Left kidney (tissue), 2 donors: ENCODE results near the gene DMXL1. TPM values are rescaled to one million over a fixed set of nuclear protein-coding genes. Genes with fewer than 3 reads are reported as not detected.
"Not testable (repeated sequence)": the region's sequence is repeated elsewhere in the genome, so short reads cannot be mapped to it uniquely, and the experiment has no call there.

Experiments used
- DNase-seq: peaks from one replicate; pipeline ENCODE4 v3.0.0-alpha.2; 2013
- polyA plus RNA-seq: library from polyadenylated mRNA; unstranded; fragments of 120-200 nt; gene quantifications from one replicate; pipeline ENCODE4 v1.2.1, GENCODE V29; 2013; ENCODE audit not compliant: insufficient read length

DMXL1 gene
- polyA plus RNA-seq, 1 donor, result 66.1 TPM

GRCh38 chr5:119212026-119212425 is 141.1 kb downstream of the DMXL1 start:
- DNase-seq, result no peak

GRCh38 chr5:119212676-119213075 is 141.8 kb downstream of the DMXL1 start:
- DNase-seq, result no peak

DNA sequence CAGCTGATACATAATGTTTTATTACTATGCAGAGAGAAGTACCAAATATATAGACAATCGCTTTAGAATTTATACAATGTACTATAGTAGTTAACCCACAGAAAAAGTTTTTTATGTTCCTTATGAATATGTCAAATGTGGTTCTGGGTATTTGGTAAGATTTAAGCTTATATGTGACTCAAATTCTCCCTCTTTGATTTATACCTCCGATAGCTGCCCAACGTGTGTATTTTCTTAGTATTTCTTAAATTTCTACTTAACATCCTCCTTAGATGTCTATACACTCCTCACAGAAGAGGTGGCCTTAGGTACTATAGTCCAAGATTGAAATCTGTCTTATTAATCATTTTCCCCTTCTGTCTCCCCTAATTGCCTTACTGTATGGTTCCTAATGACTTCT is 146.3 kb downstream of the DMXL1 start:
- DNase-seq, result no peak

- no peak for DNase-seq
Observed at GRCh38 chr5:119218830-119219782, 148.2 kb downstream of the DMXL1 start.

- no peak for DNase-seq
Observed at GRCh38 chr5:119220576-119221197, 149.8 kb downstream of the DMXL1 start.

- DNase-seq, result no peak
Observed at GRCh38 chr5:119221330-119221729, 150.4 kb downstream of the DMXL1 start.

- DNase-seq, result no peak
Observed at GRCh38 chr5:119229950-119230349, 159.1 kb downstream of the DMXL1 start.

DNA sequence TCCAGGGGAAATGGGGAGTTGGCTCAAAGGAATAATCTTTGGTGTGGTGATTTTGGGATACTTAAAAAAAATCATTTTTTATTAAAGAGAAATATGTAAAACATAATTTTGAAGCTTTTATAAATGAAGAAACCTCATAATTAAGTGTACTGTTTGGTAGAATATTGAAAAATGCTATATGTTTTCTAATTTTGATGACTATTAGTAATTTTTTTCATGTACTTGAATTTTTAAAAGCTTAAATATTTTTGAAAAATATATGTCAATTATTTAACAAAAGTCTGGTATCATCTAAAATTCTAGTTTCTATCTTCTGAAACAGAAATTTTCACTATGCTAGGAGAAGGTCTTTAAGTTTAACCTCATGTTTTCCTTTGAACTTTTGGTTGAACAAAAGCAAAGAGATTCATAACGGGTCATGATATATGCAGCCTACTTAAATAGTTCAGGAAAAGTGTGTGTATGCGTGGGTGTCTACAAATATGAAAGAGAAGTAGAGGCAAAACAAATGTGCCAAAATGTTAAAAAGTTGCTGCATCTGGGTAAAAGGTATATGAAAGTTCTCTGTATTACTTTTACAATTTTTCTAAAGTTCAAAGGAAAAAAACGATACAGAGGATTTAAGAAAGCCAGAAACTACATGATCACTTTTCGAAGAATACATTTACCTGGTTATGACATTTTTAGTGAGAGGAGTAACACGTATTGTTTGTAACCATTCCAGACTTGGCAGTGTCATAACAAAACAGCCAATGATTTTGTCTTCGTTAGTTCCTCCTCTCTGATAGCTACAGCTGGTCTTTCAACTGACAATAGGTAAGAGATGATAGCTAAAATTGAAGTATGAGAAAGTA is 167.6 kb downstream of the DMXL1 start:
- no peak for DNase-seq

DNA sequence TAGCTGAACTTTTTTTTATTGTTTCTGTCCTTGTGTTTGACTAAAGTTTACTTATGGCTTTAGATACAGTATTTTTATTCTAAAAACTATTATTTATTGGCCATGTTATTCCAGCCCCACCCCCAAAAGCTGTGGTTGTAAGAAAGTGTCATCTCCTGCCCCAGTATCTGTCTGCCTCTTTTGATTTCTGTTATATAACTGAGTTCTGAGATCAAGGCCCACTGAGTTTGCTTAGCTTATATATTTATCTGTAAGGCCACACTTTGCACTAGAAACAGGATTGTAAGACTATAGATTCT is 168.2 kb downstream of the DMXL1 start:
- no peak for DNase-seq

GRCh38 chr5:119239826-119240225 is 168.9 kb downstream of the DMXL1 start:
- DNase-seq, result not testable (repeated sequence)

DNA sequence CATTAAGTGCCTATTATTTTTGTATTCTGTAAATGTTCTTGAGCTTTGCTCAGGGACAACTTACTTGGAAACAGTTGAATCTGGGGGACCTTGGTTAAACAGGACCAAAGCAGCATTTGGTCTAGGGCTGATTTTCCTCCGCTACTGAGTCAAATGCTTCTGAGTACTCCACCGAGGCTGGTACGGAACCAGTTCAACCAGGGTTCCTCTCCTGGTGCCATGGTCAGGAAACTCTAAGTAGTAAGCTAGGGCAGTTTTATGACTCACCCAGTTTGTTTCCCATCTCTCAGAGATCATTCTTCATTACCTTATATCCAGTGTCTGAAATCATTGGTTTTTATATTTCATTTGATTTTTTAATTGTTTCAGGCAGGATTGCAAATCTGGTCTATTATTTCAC is 173.0 kb downstream of the DMXL1 start:
- no peak for DNase-seq

GRCh38 chr5:119250946-119251901 is 180.3 kb downstream of the DMXL1 start:
- no peak for DNase-seq

- DNase-seq, result no peak
Observed at GRCh38 chr5:119255571-119256356, 184.9 kb downstream of the DMXL1 start.

- DNase-seq, result no peak
Observed at GRCh38 chr5:119257613-119258012, 186.7 kb downstream of the DMXL1 start.

GRCh38 chr5:119263639-119264038 is 192.8 kb downstream of the DMXL1 start:
- no peak for DNase-seq

DNA sequence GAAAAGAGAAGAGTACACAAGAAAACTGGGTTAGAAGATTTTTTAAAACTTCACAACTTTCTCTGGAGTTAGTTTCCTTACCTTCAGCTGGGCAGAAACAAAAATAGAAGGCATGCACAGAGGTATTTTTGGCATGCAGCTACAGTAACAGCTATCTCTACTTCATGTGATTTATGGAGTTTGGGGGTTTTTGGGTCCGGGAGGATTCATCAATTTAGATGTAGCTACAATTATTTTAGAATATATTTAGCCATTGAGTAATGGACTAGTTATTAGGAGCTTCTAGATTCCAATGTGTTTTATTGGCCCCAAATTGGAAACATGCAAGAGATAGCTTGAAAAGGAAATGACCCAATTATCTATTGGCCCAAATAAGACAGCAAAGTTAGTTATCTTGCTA is 193.3 kb downstream of the DMXL1 start:
- no peak for DNase-seq

DNA sequence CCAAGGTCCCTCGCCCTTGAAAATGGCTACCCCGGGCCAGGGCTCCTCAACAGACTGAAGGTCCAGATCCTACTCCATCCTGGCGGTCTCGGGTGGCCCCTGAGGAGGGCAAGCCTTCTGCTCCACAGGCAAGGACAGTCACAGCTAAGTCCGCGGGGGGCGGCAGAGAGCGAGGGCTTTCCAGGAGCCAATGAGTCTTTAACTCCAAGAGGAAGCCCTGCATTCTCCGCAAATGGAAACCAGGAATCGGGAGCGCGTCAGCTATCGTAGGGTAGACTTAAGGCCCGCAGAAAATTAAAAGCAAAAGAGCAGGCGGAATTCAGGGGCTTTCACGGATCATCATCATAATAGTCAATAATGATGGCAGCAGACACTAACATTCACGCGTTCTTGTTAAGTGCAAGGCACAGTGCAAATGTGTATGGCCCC is 197.1 kb downstream of the DMXL1 start:
- peak; percentile 96 for DNase-seq

DNA sequence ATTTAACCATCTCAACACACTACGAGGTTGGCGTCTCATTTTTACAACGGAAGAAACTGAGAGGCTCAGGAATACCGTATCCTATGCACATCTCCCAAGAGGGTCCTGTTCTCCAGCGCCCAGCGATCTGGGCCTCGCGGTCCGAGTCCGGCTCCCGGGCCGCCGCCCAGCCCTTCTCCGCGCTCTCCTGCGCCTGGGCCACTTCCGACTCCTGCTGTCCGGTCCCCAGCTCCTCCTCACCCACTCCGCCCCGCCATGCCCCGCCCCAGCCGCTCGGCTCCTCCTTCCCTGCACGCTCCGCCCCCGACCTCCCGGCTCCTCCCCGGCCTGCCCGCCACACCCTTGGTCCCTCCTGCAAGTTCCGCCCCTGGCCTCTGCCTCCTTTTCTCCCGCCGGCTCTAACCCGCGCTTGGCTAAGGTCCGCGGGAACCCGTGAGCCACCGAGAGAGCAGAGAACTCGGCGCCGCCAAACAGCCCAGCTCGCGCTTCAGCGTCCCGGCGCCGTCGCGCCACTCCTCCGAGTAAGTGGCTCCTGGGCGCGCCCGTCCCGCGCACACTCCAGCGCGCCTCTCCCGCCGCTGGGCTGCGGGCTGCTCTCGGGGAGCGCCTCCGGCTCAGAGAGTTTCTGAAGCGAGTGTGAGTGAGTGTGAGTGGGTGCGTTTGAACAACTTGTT is 197.6 kb downstream of the DMXL1 start:
- peak; percentile 88 for DNase-seq

DNA sequence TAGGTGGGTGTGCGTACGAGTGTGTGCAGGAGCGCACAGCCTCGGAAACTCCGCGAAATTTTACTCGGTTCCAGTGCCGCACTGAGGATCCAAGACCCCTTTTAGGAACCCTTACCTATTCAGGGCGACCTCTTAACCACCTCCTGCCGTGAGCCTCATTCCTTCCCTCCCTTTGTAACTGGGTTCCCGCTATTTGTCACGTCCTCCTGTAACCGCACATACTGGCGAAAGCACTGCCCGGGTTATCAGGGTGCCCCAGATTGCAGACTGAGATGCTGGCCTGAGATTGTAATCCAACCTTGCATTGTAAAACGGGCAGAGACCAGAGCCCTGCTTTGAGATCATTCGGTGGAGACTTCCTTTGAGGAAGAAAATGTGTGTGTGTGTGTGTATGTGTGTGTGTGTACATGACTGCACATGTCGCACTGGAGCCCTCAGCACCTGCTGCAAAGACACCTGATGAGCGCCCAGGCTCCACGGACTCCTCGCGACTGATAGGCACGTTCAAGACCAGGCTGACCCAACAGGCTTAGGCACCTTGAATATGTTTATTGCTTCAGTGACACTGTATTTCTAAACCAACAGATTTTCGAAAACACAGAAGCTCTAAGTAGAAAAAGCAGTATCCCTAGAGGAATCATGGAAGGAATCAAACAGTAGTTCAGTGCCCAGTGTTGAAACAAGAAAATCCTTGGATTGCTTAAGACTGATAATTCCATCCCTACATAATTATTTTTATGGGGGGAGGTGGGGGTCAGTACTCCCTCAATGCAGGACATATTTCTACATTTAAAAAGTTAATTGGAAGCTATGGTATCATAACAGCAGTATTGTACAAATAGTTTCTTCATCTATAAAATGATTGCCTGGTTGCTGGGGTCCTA is 198.4 kb downstream of the DMXL1 start:
- DNase-seq, result peak; percentile 28
